HG03565 (cell line): ENCODE measurements around the gene OLFML1.
A peak's percentile ranks its signal among the peaks of the same experiment; 100 is the strongest.

ENCODE experiments used
- ATAC-seq: cut with Tn5 transposase; IDR thresholded peaks from one replicate; pipeline ENCODE4 v1.9.1; 2021; ENCODE audit warnings: mild to moderate bottlenecking, moderate library complexity; ENCODE audit not compliant: unreplicated experiment

The OLFML1 gene

DNA sequence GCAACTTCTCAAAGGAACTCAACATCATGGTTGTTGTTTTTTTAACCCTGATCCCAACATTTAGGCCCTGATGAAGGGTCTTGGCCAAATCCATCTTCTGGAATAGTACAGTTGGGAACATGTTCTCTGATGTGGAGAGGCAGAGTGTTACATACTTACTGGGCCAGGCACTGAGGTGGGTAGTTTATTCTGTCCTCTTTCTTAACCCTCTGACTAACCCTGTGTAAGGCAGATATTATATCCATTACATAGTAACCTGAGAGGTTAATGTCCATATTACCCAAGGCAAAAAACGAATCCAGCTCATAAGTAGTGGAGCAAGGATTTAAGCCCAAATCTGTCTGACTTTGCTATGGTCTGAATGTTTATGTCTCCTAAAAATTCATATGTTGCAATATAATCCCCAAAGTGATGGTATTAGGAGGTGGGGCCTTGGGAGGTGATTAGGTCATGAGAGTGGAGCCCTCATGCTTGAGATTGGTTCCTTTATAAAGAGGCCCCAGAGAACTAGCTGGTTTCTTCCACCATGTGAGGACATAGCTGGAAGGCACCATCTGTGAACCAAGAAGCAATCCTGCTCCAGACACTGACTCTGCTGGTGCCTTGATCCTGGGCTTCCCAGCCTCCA is 44.8 kb downstream of the OLFML1 start:
- no peak for ATAC-seq

DNA sequence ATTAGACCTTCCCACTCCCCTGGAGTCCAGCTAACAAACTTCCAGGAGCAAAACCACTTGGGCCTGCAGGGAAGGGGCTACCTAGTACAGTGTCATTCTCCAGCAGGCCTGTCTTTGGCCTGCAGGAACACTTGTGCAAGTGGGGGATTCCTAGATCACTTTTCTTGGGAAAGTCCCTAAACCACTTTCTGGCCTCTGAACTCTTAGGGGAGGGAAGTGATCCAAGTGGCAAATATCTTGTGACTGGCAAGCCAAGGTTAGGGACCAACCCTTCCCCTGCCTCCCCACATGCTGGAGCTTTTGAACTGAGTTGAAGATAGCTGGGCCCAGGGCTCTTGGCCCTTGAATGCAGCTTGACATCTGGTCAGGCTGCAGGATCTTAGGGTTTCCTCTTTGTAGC is 45.7 kb downstream of the OLFML1 start:
- no peak for ATAC-seq

DNA sequence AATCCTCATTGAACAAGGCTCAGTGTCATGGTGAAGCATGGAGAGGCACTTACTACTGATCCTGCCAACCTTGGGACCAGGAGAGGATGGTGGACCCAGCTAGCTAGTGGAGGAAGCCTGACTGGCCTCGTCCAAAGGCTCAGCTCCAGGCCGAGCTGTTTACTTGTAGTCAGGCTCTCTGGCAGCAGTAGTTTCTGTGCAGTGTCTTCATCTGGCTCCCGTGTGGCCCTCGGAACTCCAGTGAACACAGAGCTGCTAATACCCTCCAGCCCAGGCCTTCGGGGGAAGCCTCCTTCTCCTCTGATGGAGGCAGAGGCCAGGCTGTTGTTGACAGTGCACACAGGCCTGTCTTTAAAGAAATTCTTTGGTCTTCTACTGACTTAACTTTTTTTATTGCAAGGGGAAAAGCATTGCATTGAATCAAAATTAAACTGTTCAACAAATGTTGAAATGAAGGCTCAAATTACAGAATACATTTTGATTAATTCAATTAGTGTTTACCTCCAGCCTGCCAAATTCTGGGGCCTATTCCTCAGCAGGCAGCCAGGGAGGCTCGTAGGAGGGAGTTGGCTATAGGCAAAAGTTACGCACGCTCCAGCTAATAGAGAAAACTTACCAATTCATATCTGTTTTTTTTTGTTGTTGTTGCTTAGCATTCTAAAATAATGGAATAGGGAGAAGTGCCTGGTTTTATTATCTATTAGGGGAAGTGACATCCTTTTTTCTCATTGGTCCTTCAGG is 47.3 kb downstream of the OLFML1 start:
- no peak for ATAC-seq

DNA sequence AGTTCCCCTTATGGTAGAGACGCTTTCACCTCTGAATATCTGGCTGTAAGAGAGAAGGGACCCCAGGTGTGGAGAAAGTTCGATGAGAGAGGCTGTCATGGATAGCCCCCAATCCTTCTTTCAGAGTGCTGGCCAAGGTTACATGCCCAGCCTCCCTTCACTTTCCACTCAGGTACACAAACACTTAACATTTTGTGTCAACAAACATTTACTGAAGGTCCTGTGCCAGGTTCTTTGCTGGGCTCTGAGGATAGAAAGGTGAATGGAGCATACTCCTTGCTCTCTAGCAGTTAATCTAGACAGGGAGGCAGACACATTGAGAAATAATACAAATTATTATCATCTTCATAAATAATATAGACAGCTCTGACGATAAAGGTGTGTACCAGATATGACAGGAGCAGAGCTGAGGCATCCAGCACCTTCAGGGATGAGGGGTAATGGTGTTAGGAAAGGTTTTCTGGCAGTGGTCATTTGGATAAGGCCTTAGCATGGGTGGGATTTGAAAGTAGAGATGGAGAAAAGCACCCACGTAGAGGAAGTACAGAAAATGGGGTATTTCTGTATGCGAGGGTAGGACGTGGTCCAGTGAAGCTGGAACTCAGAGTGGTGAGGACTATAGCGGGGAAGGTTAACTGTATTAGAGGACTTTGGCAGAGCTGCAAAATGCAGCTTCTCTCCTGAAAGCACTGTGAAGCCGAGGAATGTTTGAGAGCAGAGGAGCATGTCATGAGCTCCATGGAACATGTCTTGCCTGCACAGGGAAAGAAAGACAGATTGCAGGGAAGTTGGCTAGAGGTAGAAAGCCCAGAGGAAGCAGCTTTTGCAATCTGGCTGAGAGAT is 48.1 kb downstream of the OLFML1 start:
- peak; percentile 17 for ATAC-seq

DNA sequence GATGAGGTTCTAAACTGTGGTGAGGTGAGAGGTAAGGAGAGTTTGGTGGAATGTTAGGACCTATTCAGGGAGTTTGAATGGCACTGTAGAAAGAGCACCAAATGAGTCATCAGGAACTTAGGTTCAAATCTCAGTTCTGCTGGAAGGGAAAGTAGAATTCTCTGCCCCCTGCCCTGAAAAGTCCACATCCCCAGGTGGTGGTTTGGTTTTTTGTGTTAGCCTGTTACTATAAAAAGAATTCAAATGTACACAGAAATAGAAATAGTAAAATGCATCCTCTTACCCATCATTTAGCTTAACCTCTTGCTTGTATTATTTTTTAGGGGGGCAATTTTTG is 48.7 kb downstream of the OLFML1 start:
- ATAC-seq = peak; percentile 42

GRCh38 chr11:7536100-7536499 is 50.8 kb downstream of the OLFML1 start:
- ATAC-seq = no peak

- no peak for ATAC-seq
Measured at GRCh38 chr11:7537265-7537664, 52.0 kb downstream of the OLFML1 start.

DNA sequence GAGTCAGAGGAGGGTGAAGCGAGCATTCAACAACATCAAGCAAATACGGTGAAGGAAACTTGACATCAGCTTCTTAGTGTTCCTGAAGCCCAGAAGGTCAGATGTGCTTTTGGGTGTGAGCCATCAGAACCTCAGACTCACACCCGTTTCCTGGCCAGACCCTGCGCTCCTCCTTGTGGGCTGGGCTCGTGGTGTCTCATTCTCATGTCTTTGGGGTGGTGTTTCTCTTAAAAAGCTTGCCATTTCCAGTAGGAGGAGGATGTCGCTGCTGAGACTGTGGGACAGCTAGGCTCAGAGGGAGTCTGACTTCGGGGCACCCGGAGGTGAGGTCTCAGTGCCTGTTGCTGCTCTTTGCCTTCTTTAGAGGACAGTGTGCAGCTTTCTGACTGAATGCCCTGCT is 52.7 kb downstream of the OLFML1 start:
- ATAC-seq = no peak

DNA sequence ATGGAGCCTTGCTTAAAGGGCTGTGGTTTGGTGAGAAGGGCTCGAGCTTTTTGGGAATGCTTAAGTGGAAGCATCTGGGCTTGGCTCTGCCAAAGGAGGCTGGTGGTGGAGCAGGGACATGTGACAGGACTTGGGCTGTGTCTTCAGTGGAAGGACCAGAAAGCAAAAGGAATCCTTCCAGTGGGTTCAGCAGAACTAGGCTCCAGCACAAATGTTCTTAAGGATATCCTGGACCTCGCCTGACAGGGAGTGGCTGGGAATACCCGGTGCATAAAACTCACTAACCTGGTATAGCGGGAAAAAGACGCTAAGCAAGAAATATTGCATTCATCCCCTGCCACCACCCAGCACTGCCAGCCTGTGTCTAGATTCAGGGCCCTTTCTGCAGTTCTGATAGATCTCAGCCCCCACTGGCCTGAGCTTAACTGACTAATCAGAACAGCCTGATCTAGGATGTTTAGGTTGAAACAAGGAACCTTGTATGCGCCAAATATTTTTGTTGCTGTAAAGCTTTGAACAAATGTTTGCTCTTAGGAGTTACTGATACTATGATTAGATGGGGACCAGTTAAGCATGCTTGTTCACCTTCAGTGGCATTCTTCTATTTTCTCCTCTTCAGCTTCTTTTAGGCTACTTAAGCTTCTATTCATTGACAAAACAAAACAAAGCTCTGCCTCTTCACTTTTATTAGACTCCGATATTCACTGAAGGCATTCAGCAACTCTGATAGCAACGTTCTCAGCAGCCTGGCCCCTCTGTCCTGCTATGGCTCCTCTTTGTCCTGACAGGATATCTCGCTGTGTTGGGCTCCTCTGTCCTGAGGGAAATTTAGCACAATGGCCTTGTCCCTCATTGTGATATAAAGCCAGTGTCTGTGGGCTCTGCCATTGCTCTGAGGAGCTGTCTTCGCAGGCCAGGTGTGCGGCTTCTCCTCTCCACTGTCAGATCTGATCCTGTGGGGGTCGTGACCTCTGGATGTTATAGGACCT is 53.5 kb downstream of the OLFML1 start:
- no peak for ATAC-seq

- no peak for ATAC-seq
Measured at GRCh38 chr11:7540830-7541555, 55.7 kb downstream of the OLFML1 start.

- no peak for ATAC-seq
Measured at GRCh38 chr11:7543302-7543701, 58.0 kb downstream of the OLFML1 start.

DNA sequence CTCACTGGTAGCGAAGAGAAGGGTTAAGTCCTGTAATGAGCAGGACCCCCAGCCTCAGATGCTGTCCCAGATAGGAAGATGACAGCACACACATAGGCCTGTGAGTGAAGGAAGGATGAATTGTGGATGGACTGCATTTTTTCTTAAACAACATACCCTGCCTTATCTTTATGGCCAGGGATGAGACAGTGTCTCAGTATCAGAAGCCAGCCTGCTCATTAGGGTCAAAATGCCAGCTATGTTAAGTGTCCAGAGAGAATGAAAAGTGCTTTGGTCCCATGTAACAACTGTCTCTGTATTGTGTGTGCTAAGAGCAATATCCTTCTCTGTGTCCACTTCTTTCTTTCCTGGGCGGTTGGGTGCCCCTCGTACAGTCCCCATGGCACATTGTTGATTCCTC is 58.7 kb downstream of the OLFML1 start:
- no peak for ATAC-seq

GRCh38 chr11:7545611-7546010 is 60.3 kb downstream of the OLFML1 start:
- no peak for ATAC-seq

GRCh38 chr11:7546324-7546791 is 61.1 kb downstream of the OLFML1 start:
- ATAC-seq = no peak

DNA sequence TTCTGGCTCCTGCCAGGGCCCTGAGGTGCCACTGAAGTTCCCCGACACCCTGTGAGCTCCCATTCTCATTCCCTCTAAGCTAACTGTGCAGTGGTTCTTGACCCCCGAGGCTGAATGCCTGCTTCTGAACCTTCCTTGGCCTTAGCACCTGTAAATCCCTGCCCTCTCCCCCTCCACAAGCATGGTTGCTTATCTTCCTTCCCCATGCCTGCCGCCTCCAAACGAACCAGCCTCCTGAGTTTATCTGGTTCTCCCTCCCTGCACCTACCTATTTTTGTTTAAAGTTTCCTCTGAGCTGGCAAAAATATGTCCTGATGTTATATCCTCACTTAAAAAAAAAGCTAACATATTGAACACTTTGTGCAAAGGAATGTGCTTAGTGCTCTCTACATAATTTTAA is 62.4 kb downstream of the OLFML1 start:
- ATAC-seq = no peak

DNA sequence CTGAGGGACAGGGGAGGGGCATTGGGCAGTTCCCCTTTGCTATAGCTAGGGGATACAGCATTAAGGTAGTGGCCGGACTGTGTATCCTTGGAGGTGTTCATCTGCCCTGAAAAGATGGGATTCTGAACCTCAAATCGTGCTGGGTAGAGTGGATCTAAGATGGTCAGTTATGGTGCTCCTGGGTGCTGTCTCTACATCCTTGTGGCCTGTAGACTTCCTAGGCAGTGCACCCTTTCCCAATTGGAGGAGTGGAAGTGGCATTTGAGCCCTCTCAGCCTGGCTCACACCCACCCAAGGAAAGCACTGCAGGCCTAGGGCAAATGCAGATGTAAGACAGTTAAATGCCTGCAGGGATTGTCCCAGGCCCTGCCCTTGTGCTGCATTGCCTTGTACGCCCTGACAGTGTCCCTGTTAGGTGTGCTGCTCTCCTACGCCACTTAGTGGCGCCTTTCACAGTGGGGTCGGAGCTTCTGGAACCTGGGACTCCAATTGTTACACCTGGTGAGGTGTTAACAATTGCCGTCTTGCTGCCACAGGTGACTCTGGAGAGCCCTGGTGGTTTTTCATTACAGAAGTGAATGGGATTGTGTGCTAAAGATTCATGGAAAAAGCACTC is 63.5 kb downstream of the OLFML1 start:
- ATAC-seq = peak; percentile 85

DNA sequence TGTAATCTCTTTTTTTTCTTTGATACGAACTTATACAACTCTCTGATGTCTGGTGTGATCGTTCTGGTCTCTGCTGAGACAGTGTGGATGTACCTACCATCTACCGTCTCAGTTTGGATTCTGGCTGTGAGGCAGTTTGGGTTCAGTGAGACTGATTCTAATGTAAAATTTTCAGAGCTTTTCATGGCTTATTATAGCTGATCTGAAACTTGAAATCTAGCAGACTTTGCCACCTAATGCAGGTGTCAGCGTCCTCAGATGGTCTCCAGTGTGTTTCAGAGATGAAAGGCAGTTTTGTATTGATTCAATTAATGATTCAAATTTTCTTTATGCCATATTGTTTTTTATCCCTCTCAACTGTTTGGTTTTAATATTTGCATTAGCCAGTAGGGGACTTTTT is 64.4 kb downstream of the OLFML1 start:
- ATAC-seq = no peak

- no peak for ATAC-seq
Measured at GRCh38 chr11:7551571-7551970, 66.3 kb downstream of the OLFML1 start.

DNA sequence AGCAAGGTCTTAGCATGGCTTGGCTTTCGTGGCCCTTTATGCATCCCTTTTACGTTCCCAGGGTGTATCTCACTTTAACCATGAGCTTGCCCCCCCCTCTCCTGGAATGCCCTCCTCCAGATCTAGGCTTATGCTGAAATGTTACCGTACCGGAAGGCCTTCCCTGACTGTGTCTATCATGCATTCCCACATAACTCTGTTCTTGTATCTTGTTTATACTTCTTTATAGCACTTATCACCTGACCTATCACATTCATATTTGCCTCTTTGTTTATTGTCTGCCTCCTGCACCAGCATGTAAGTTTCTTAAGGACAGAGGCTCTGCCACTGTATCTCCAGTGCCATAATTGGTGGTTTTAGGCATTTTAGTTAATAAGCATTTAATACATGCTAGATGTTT is 67.4 kb downstream of the OLFML1 start:
- no peak for ATAC-seq
